CD4-positive, alpha-beta T cell treated with Interleukin-15 for 1 hour (primary cell): ENCODE measurements around the gene NFATC1.

ENCODE experiments used
- DNase-seq: peaks from one replicate; pipeline ENCODE4 v3.0.0-alpha.2; 2020

NFATC1 gene

DNA sequence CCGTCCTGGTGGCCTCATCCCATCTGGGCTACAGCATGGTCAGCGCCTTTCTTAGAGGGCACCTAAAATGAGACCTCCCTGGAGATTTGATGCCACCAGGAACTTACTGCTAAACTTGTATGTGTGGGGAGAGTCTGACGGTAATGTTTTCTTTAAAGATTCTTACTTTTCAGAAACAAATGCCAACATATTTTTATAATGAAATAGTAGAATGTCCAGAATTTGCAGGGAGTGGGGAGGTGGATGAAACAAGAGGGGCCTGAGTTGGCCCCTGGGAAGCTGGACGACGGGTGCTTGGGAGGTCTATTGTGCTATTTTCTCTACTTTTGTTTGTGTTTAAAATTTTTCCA lies 165.1 kb downstream of the NFATC1 start:
- DNase-seq = peak; percentile 4

DNA sequence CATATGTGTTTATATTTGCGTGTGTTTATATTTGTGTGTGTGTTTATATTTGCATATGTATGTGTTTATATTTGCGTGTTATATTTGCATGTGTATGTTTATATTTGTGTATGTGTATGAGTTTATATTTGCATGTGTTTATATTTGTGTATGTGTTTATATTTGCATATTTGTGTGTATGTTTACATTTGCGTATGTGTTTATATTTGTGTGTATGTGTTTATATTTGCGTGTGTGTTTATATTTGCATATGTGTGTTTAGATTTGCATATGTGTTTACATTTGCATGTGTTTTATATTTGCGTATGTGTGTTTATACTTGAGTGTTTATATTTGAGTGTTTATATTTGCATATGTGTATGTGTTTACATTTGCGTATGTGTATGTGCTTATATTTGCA lies 168.2 kb downstream of the NFATC1 start:
- no peak for DNase-seq

DNA sequence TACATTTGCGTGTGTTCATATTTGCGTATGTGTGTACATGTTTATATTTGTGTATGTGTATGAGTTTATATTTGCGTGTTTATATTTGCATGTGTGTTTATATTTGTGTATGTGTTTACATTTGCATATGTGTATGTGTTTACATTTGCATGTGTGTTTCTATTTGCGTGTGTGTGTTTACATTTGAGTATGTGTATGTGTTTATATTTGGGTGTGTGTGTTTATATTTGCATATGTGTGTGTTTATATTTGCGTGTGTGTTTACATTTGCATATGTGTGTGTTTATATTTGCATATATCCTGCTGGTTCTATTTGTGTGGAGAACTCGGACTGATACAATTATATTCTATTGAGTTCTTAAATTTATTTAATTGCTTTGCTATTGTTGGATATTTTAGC lies 168.7 kb downstream of the NFATC1 start:
- DNase-seq = no peak

DNA sequence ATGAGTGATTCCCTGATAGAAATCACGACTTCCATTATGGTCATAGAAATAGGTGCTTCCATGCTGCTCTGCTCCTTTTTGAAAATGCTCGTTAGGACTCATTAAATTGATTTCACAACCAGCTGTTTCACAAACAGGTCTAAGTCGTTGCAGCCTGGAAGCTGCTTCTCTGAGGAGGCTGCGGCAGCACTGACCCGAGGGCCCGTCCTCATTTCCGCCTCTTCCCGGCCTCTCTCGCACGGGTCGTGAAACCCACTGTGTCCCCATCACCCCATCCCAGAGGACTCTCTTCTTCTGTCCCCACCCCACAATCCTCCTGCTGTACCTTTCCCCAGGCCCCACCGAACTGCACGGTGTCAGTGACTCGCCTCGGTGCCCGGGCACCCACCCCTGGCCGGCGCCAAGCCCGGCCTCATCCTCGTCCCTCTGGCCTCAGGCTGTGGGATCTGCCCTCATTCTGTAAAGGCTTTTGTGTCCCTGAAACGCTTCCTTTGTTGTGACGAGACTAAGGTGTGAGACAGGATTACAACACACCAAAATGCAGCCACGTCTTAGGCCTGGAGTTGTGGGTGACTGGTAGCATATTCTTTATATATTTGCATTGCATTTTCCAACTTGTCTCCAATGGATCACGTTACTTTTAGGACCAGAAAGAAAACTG lies 171.2 kb downstream of the NFATC1 start:
- no peak for DNase-seq

DNA sequence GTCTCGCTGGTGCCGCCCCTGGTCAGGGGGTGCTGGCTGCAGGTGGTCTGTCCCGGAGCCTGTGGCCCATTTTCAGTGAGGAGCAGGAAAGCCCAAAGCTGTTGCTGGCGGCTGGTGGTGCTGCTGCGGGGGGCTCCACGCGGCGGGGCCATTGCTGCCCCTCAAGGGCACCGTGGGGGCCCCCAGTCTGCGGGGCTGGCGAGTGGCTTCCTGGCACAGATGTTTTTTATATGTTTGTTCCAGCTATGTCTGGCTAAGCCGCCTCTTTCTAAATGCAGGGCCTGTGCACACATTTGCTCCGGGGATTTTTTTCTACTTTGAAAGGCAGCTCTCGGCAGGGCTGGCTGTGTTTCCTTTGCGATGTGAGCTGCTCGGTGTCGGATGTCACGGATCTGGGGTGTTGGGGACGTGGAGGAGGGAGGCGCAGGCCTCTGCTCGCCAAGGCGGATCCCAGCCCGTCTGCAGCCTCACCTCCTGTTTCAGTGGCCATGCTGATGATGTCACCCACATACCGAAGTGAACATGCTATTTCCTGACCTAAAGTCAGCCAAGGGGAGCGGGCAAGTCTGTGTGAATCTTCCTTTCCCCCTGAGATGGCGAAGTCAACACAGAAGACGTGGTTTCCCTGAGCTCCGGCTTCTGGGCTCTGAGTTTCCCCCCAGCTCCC lies 171.9 kb downstream of the NFATC1 start:
- DNase-seq = no peak

DNA sequence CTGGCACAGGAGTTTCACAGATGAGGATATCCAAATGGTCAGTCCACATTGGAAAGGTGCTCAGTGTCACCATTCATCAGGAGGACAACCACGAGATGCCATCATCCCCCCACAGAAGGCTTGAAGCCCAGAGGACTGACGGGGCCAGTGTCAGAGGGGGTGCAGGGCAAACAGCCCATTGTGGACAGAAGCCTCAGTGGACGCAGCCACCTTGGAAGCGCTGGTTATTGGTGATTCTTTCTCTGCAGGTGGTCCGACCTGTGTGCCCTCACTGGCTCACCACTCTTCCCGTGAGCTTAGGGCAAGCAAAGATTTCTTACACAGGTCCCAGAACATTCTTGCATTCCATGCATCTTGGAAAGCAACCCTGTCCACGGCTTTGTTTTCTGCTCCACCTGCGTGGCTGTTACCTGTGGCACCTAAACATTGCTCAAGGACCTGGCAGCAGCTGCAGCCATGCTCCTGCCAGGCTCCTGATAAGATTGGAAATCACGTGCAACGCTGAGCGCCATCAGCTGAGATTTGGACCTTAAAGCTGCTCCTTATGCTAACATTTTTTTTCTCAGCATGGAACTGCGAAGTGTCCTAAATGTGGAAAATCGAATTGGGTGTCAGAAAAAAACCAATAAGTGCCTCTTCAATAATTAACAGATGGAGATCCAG lies 172.9 kb downstream of the NFATC1 start:
- no peak for DNase-seq

DNA sequence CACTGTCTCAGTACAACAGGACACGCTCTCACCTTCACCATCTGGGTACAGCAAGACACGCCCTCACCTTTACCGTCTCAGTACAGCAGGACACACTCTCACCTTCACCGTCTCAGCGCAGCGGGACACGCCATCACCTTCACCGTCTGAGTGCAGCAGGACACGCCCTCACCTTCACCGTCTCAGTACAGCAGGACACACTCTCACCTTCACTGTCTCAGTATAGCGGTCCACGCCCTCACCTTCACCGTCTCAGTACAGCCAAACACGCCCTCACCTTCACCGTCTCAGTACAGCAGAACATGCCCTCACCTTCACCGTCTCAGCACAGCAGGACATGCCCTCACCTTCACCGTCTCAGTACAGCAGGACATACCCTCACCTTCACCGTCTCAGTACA lies 174.0 kb downstream of the NFATC1 start:
- DNase-seq = peak; percentile 13

DNA sequence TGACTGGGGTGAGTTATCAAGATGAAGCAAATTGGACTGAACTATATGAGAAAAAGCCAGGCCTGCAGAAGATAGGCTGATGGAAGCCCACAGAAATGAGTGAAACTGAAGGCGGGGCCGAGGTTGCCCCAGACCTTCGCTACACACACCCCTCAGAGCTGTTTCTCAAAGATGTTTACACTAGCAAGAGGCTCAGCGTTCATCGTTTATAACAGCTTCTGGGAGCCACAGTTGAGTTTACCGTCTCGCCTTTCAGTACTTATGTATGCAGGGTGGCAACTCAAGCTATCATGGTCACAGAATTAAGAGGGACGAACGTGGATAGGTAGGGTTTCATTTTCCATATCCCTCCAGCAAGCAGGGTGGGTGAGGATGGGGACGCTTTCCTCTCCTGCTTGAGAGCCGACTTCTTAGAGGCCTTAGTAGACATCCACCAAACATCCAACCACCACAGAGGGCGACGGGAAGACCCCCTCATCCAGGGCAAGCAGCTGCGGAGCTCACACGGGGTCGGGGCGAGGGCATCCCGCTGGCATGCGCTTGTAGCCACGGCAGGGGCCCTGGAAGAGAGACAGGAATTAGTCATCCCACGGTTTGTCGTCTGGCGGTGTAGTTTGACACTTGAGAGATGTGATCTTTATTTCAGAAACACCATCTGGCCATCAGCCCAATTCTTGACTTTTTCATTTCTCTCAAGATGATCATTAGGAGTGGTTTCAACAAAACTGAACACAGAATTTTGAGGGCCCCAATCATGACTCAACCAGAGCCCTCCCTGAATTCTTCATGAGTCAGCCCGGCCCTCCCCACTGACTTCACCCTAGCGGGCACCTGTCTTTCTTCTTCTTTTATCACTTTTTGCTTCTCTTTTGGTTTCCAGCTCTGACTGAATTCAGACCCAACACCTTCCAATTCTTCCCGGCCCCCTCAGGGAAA lies 174.8 kb downstream of the NFATC1 start:
- peak; percentile 10 for DNase-seq

DNA sequence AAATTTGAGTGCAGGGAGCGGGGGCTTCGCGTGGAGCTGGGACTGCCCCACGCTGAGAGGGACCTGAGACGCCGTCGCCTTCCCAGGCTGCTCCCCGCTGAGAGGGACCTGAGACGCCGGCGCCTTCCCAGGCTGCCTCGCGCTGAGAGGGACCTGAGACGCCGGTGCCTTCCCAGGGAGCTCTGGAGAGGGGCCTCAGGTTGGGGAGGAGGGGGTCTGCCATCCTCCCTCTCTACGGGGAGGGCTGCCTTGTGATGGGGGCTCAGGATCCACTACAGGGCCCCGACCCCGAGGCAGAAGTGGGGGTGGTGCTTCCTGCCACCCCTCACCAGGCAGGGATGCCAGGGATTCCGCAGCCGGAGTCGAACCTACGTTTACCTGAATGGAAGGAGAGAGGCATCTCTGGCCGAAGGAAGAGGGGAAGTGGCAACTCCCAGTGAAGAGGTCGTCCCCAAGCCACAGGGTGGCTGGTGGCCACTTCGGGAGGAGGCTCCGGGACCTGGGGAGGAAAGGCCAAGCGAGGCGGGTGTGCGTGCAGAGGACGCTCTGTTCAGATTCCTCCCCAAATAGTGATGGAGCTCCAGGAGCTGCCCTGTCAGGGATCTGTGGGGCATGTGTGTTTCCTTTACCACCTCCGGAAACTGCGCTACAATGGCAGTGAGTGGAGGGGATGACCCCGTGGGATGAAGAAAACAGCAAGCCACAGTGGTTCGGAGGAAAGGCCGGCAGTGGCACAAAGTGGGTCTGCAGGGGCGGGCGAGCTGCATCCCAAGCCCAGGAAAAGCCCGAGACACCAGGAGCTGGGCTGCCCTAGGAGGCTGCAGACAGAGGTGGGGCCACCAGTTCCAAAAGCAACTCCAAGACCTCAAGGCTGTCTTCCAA lies 175.7 kb downstream of the NFATC1 start:
- DNase-seq = peak; percentile 13

DNA sequence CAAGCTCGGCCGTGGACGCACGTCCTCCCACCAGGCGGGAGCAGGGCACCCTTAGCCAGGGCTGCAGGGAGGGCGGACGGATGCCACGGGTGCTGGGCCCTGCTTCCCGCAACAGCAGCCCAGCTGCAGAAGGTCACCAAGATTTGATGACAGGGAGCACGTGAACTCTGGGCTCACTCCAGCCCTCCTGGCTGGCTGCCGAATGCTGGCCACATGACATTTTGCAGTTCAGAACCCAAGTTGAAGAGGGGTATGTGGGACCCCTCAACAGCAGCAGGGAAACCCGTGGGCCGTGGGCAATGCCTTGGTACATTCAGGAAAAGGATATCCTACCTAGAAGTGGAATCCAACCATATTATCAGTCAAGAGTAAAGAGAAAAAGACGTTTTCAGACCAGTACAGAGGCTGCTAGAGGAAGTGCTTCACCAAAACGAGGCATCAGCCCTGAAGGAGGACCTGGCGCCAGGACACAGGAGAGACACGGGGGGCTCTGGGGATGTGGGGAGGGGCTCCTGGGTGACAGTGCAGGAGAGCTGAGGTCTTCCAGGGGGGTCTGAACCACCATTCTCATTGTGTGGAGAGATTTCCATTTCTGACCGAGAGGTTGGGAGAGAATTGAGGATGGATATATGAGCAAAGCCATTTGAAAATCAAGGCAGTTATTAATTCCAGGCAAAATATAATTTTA lies 176.5 kb downstream of the NFATC1 start:
- DNase-seq = peak; percentile 3

DNA sequence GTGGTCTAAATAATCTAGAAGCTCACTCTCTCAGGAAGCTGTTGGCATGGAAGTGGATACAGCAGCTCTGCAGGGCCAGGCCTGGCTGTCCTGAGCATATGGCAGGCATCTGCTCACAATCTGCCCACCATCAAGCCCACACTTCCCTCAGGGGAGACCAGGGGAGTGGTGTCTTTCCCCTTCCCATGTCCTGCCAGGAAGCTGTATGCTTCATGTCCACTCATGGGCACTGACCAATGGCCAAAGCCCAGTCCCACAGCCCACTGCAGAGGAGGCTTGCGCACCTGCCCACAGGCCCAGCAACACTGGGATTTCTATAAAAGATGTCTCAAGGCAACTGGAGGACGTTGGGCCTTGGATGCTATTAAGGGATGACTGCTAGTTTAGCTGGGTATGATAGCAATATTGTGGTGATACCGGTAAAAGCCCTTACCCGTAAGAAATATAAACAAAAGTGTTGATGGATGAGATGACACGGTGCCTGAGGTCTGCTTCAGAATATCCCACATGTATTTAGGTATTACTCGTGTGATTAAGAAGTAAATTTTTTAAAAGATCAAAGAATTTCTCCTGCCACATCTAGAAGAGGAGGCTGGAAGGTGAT lies 177.2 kb downstream of the NFATC1 start:
- DNase-seq = no peak

DNA sequence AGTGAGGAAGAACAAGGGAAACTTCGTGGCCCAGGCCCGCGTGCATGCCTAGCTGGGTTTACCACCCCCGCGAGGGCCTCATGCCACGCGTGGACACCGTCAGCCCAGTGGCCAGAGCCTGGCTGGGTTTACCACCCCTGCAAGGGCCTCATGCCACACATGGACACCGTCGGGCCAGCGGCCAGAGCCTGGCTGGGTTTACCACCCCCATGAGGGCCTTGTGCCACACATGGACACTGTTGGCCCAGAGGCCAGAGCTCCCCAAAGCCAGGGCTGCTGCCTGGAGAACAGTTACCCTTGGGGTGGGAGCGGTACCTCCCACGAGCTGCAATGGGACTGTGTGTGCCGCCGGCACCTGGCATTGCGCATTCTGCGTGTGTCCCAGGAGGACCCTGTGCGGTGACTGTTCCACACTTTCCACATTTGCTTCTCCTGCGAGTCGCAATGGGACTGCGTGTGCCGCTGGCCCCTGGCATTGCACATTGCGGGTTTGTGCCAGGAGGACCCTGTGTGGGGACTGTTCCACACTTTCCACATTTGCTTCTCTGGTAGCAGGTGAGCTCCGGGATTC lies 178.3 kb downstream of the NFATC1 start:
- peak; percentile 12 for DNase-seq

DNA sequence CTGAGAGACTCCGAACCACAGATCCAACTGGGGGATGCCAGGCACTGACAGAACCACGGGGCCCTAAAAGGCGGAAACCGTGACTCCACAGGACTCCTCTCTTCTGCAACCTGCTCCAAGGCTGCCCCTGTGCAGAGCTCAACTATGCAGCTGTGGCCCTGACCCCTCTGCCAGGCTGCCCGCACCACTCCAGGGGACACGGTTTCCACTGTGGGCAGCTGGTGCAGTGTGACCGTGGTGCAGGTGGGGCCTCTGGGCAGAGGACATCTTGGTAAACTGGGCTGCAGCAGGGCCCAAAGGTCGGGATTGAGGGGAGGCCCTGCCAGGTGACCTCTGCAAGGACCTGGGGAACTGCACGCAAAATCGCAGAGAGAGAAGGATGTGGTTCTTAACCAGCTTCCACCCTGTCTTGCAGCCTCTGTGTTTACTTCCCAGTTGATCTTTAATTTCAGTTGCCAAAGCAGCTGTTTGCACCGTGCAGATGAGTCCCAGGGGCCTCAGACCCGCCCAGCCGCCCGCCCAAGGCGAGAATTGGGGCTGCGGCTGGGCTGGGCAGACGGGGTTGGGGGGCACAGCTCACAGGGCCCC lies 179.3 kb downstream of the NFATC1 start:
- DNase-seq = peak; percentile 5

DNA sequence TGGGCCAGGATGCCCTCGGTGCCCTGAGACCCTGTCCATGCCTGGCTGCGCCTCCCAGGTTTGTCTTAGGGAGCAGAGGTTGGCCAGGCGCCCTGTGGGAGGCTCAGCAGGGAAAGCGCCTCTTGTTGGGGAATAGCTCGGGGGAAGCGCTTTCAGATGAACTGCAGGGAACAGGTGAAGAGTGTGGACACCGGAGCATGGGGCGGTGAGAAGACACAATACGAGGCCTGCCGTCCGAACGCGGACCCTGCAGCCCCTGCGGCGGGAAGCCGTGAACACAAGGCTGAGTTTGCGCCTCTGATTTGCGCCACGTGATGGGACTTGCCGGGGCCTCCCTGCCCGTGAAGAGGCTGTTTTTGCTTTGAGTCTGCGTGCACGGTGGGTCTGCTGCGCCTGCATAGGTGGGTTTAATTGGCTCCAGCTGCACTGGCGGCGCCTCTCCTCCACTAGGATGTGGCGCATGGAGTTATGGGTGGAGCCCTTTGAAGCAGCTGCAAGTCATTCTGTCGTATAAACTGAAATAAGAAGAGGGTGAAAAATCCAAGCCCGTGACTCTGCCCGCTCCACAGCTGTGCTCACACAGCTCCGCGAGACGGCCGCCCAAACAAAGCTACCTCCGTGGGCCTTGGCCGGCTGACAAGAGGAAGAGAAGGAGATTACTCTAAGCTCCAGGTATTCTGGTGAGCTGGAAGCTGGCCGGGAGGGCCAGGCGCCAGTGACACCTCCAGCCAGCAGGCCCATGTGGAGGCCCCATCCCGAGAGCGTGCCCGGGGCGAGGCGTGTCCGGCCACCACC lies 180.4 kb downstream of the NFATC1 start:
- DNase-seq = peak; percentile 15

DNA sequence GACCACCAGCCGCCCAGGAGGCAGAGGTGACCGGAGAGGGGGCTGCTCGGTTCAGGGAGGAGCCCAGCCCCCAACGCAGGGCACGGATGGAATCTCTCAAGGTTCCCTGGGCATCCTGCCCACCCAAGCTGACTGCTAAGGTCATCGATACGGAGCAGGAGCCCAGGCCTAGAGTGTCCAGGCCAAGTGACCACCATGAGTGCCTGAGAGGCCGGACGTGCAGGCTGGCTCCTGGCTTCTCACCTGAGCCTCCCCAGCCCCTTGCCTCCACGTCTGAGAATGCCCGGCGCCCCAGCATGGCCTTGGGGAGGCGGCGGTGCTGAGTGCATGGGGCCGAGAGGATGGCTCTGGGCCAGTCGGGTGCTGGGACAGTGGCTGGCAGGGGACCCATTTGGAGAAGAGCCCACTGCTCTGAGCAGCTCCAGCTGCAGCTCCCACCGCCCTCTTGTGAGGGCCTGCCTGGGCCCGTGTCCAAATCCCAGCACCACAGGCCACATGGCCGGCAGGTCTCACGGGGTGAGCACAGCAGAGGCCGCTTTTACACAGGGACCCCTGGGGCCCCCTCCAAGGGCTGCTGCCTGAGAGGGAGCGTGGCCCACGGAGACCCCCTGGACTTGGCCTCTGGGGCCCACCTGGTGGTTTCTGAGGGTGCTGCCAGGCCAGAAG lies 181.1 kb downstream of the NFATC1 start:
- DNase-seq = peak; percentile 11

DNA sequence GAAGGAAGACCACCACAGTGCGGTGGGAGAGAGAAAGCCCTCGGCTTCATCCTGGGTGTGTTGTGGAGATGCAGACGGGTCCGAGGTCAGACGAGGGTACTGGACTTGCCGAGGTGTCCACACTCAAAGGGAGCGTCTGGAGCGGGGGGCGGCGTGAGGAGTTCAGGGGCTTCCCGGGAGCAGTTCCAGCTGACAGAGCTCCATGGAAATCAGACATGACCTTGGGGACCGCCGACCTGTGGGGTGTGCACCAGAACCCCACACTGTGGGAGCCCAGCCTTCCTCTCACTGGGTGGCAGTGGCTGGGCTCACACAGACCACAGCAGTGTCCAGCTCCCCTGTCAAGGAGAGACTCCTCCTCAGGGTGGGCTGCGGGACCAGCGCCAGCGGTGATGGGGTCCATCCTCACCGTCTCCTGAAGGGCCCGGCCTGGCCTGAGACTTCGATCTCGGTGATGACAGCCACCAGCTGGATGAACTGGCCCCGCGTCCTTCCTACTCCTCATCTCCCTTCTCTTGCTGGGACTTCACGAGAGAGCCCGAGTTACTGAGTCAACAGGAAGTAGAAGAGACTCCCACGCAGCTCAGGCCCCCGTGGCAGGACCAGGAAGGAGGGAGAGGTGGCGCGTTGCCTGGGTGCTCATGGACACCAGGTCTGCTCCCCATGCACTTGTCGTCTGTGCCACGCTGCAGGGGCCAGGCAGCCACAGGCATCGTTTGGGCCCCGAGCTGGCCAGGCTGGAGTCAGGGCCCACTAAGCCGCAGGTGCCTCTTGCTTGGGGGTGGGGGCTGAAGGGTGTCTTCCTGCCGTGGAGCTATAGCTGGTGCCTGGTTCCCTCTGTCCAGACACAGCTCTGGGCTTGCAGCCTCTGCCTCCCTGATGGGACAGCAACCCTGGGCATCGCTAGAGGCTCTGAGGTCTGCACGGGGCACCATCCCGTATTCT lies 182.0 kb downstream of the NFATC1 start:
- DNase-seq = peak; percentile 11

DNA sequence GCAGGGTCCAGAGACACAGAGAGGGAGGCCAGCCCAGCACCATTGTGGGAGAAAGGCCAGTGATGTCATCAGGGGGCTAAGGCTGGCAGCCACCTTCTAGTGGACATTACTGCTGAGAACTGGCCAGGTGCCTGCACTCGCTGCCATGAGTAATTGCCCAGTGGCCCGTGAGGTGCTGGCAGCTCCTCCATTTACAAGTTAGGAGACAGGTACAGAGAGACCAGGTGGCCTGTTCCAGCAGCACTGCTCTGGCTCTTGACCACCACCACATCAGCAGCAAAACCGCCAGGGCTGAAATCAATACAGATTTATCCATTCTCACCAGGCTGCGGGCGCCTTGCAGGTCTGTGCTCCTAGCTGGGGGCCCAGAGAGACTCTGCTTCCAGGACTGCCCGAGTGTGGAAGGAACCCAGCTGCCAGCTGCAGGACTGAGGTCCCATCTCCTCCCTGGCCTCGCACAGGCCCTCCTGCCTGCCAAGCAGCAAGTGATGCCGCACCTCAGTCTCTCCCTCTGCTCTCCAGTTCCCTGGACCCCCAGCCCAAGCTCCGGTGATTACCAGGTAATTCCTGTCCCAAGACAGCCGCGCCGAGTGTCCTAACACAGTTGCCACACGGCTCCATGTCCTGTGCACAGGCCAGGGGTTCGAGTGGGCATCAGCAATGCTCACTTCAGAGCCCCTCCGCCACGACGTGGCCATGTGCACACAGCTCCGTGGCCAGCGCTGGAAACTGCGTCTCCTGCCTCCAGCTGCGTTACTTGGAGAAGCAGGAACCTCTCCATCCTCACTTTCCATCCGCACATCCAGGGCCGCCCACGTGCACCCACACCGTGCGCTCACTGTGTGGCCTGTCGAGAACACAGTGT lies 182.9 kb downstream of the NFATC1 start:
- peak; percentile 15 for DNase-seq
